PC-3 (cell line): ENCODE results near the gene PLPPR4. TPM values are rescaled to one million over a fixed set of nuclear protein-coding genes. Genes with fewer than 3 reads are reported as not detected.

ENCODE experiments used
- ATAC-seq: fragments of 200-7000 bp; cut with Tn5 transposase; 2 replicates; pipeline ENCODE4 v1.9.1; 2020; ENCODE audit warnings: mild to moderate bottlenecking, moderate library complexity
- BruUV-seq: library from RNA; stranded (reverse); fragments of 400-500 nt; replicated peaks from 2 replicates; lab custom pipeline; 2021; lab: Mats Ljungman, UMichigan
- CTCF ChIA-PET: fragments of 300-600 bp; sonication (Branson Sonifier 250); formaldehyde crosslinking; loops from one replicate; lab custom pipeline; 2022; ENCODE audit warnings: antibody characterized with exemption; lab: Charles Lee
- POLR2A ChIA-PET: fragments of 300-600 bp; sonication (Branson Sonifier 250); formaldehyde crosslinking; loops from one replicate; lab custom pipeline; 2022; ENCODE audit warnings: antibody characterized with exemption; ENCODE audit not compliant: unreplicated experiment; lab: Charles Lee
- DNase-seq: peaks from one replicate; pipeline ENCODE4 v3.0.0-alpha.2; 2015
- H2AFZ ChIP-seq: fragments of 300-600 bp; sonication (generic); 2 replicates; pipeline ENCODE4 v1.6.0; 2016; ENCODE audit warnings: antibody characterized with exemption, low read length
- H3F3A ChIP-seq: fragments of 300-600 bp; sonication (generic); one replicate; pipeline ENCODE4 v1.6.0; 2017; ENCODE audit warnings: antibody characterized with exemption, low read length, control low read depth, mild to moderate bottlenecking; ENCODE audit not compliant: unreplicated experiment
- H3K27ac ChIP-seq: fragments of 300-600 bp; sonication (generic); 2 replicates; pipeline ENCODE4 v1.5.1; 2016; ENCODE audit warnings: mild to moderate bottlenecking, low read length
- H3K27me3 ChIP-seq: fragments of 300-600 bp; sonication (generic); 2 replicates; pipeline ENCODE4 v1.6.1; 2016; ENCODE audit warnings: low read length, mixed read lengths
- H3K36me3 ChIP-seq: fragments of 300-600 bp; sonication (generic); 2 replicates; pipeline ENCODE4 v1.6.1; 2016; ENCODE audit warnings: low read depth, mixed run types, low read length, mixed read lengths
- H3K4me1 ChIP-seq: fragments of 300-600 bp; sonication (generic); 2 replicates; pipeline ENCODE4 v1.5.1; 2016; ENCODE audit warnings: low read length; ENCODE audit not compliant: insufficient read depth
- H3K4me2 ChIP-seq: fragments of 300-600 bp; sonication (generic); 2 replicates; pipeline ENCODE4 v1.6.0; 2016; ENCODE audit warnings: low read length
- H3K4me3 ChIP-seq: fragments of 300-600 bp; sonication (generic); 2 replicates; pipeline ENCODE4 v1.5.1; 2016; ENCODE audit warnings: mild to moderate bottlenecking, low read length, mixed read lengths
- H3K79me2 ChIP-seq: fragments of 300-600 bp; sonication (generic); 2 replicates; pipeline ENCODE4 v1.6.1; 2017; ENCODE audit warnings: low read length, mixed read lengths
- H3K9ac ChIP-seq: fragments of 300-600 bp; sonication (generic); 2 replicates; pipeline ENCODE4 v1.6.0; 2016; ENCODE audit warnings: mild to moderate bottlenecking, low read length
- H3K9me2 ChIP-seq: fragments of 300-600 bp; sonication (generic); replicated peaks from 2 replicates; pipeline ENCODE4 v1.6.1; 2016; ENCODE audit warnings: mixed run types, low read length, mixed read lengths
- H3K9me3 ChIP-seq: fragments of 300-600 bp; sonication (generic); 2 replicates; pipeline ENCODE4 v1.6.1; 2016; ENCODE audit warnings: low read length, mixed read lengths
- H4K20me1 ChIP-seq: fragments of 300-600 bp; sonication (generic); 2 replicates; pipeline ENCODE4 v1.6.1; 2016; ENCODE audit warnings: low read length, mixed read lengths
- CTCF ChIP-seq: fragments of 300-600 bp; sonication (generic); conservative IDR thresholded peaks from 2 replicates; pipeline ENCODE4 v1.5.1; 2017; ENCODE audit warnings: antibody characterized with exemption, low read depth, mild to moderate bottlenecking, low read length
- EZH2 ChIP-seq: fragments of 300-600 bp; sonication (generic); IDR thresholded peaks from one replicate; pipeline ENCODE4 v1.6.1; 2017; ENCODE audit warnings: antibody characterized with exemption, mild to moderate bottlenecking, low read length; ENCODE audit not compliant: unreplicated experiment
- EZH2phosphoT487 ChIP-seq: fragments of 300-600 bp; sonication (generic); IDR thresholded peaks from 2 replicates; pipeline ENCODE4 v1.6.1; 2018; ENCODE audit warnings: mild to moderate bottlenecking, antibody characterized with exemption, low read length, borderline replicate concordance
- intact Hi-C: fragments of 100-400 bp; cut with micrococcal nuclease; formaldehyde crosslinking; loops from 2 replicates; pipeline ENCODE4 v1.9.0; 2023
- total RNA-seq: library from RNA; depleted of rRNA; stranded (reverse); fragments of >200 nt; gene quantifications from 2 replicates; pipeline ENCODE4 v1.2.3, GENCODE V29; 2014

Gene PLPPR4
- total RNA-seq, 1 experiment from 2014 or later: 0.44 TPM

- no peak overlapping the region for H2AFZ ChIP-seq
- no peak overlapping the region for H3K9ac ChIP-seq
- no peak for ATAC-seq
- no peaks in the 10 kb centered on the region for H3K79me2 ChIP-seq
- no peaks in the 10 kb centered on the region for H4K20me1 ChIP-seq
- DNase-seq: no peak
- ChIA-PET CTCF (no interaction called here), POLR2A (no interaction called here)
- no peak overlapping the region for H3K4me2 ChIP-seq
- no peak overlapping the region for H3K27ac ChIP-seq
- no peak for TF ChIP-seq EZH2phosphoT487
- TF ChIP-seq CTCF: no peak
- TF ChIP-seq EZH2: no peak
- H3K4me1 ChIP-seq: no peaks in the 10 kb centered on the region
- H3F3A ChIP-seq: no peaks in the 10 kb centered on the region
- no TSS peak for BruUV-seq
- H3K36me3 ChIP-seq: no peaks in the 10 kb centered on the region
- intact Hi-C loops: no loop called here
- peaks cover 3% of the 10 kb centered on the region; the same call in 1 of the 2 replicates for H3K9me2 ChIP-seq
- no peak overlapping the region for H3K4me3 ChIP-seq
- H3K9me3 ChIP-seq: no peaks in the 10 kb centered on the region
- H3K27me3 ChIP-seq: no peaks in the 10 kb centered on the region
Observed at GRCh38 chr1:99305626-99306025, 41.3 kb downstream of the PLPPR4 start.

- ATAC-seq: no peak
- ChIA-PET POLR2A (no interaction called here), CTCF (no interaction called here)
- Histone ChIP-seq H3K79me2 (no peaks in the 10 kb centered on the region), H3K9ac (no peak overlapping the region), H3K9me3 (no peaks in the 10 kb centered on the region), H3K27ac (no peak overlapping the region), H4K20me1 (no peaks in the 10 kb centered on the region), H3K27me3 (no peaks in the 10 kb centered on the region), H2AFZ (no peak overlapping the region), H3K9me2 (peaks cover 3% of the 10 kb centered on the region; the same call in 1 of the 2 replicates), H3K4me3 (no peak overlapping the region), H3K4me1 (no peaks in the 10 kb centered on the region), H3K4me2 (no peak overlapping the region), H3K36me3 (no peaks in the 10 kb centered on the region), H3F3A (no peaks in the 10 kb centered on the region)
- no TSS peak for BruUV-seq
- DNase-seq: no peak
- no peak for TF ChIP-seq CTCF
- TF ChIP-seq EZH2: no peak
- TF ChIP-seq EZH2phosphoT487: no peak
- intact Hi-C loops: no loop called here
Observed at GRCh38 chr1:99306056-99306455, 41.8 kb downstream of the PLPPR4 start.

GRCh38 chr1:99306644-99307043 is 42.4 kb downstream of the PLPPR4 start:
- H3K36me3 ChIP-seq: no peaks in the 10 kb centered on the region
- intact Hi-C loops: no loop called here
- no peak overlapping the region for H3K9ac ChIP-seq
- no peaks in the 10 kb centered on the region for H3K4me1 ChIP-seq
- no peak overlapping the region for H3K27ac ChIP-seq
- no peaks in the 10 kb centered on the region for H3K9me3 ChIP-seq
- H3K4me3 ChIP-seq: no peak overlapping the region
- H3K79me2 ChIP-seq: no peaks in the 10 kb centered on the region
- no peak for ATAC-seq
- H2AFZ ChIP-seq: no peak overlapping the region
- peaks cover 3% of the 10 kb centered on the region; the same call in 1 of the 2 replicates for H3K9me2 ChIP-seq
- H3K4me2 ChIP-seq: no peak overlapping the region
- POLR2A ChIA-PET: no interaction called here
- no peak for DNase-seq
- no peaks in the 10 kb centered on the region for H3F3A ChIP-seq
- no peak for TF ChIP-seq CTCF
- TF ChIP-seq EZH2phosphoT487: no peak
- no peak for TF ChIP-seq EZH2
- no peaks in the 10 kb centered on the region for H4K20me1 ChIP-seq
- BruUV-seq: no TSS peak
- CTCF ChIA-PET: no interaction called here
- H3K27me3 ChIP-seq: no peaks in the 10 kb centered on the region
